Right atrium auricular region (tissue), 2 donors: ENCODE results near the gene TMEM163. TPM values are rescaled to one million over a fixed set of nuclear protein-coding genes. Genes with fewer than 3 reads are reported as not detected.

Experiments
- DNase-seq: peaks from one replicate; pipeline ENCODE4 v3.0.0-alpha.2; 2019; ENCODE audit warnings: low spot score
- H3K27ac ChIP-seq, 2 donors: fragments of 200-600 bp; sonication (generic); 1 replicate in 1 of 2; 2 replicates in 1 of 2; pipeline ENCODE4 v1.5.1; 2016 to 2019
- H3K27me3 ChIP-seq, 2 donors: fragments of 200-600 bp; sonication (generic); one replicate each; pipeline versions ENCODE4 v1.5.1 to v1.6.0; 2017 to 2019
- H3K36me3 ChIP-seq: fragments of 200-600 bp; sonication (generic); one replicate; pipeline ENCODE4 v1.5.1; 2016
- H3K4me1 ChIP-seq, 2 donors: fragments of 200-600 bp; sonication (generic); one replicate each; pipeline versions ENCODE4 v1.5.1 to v1.6.0; 2017 to 2019
- H3K4me3 ChIP-seq, 2 donors: fragments of 200-600 bp; sonication (generic); 1 replicate in 1 of 2; 2 replicates in 1 of 2; pipeline ENCODE4 v1.5.1; 2017 to 2019; ENCODE audit warnings: mild to moderate bottlenecking in 1 of 2, moderate library complexity in 1 of 2
- H3K9me3 ChIP-seq, 2 donors: fragments of 200-600 bp; sonication (generic); one replicate each; pipeline ENCODE4 v1.5.1; 2019
- total RNA-seq, 2 donors: library from RNA; depleted of rRNA; stranded (reverse); fragments of >200 nt; gene quantifications; one replicate each; pipeline ENCODE4 v1.1.0, GENCODE V29; 2016
- TF ChIP-seq, protein P1 (sequence below), 2 donors: fragments of 200-600 bp; sonication (generic); IDR thresholded peaks; one replicate each; pipeline ENCODE4 v1.5.1; 2019; ENCODE audit warnings: antibody characterized with exemption in 2 of 2

TMEM163 gene
- total RNA-seq, 2 donors from 2014 or later: 3.1 to 8.9 TPM

DNA sequence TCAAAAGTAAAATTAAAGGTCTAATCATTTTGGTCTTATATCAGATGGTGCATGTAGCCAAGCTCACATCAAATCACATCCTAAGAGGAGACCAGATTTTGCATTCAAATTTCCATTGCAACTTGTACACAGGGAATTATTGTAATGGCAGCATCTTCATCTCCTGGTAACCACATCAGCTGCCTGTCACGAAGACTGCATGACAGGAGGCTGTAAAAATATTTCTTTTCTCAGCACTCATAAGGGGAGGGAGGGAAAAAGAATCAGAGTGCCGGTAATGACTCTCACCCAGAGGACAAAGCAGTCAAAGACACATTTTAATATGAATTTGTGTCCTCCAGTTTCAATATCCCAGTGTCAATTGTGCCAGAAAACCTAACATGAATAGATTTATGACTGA is 216.7 kb downstream of the TMEM163 start:
- H3K4me1 ChIP-seq: peaks cover 0 to 8% of the 10 kb centered on the region in 2 donors
- H3K27ac ChIP-seq: no peak overlapping the region
- DNase-seq: no peak
- no peaks in the 10 kb centered on the region for H3K9me3 ChIP-seq
- H3K27me3 ChIP-seq: no peaks in the 10 kb centered on the region
- TF ChIP-seq, protein P1, sequence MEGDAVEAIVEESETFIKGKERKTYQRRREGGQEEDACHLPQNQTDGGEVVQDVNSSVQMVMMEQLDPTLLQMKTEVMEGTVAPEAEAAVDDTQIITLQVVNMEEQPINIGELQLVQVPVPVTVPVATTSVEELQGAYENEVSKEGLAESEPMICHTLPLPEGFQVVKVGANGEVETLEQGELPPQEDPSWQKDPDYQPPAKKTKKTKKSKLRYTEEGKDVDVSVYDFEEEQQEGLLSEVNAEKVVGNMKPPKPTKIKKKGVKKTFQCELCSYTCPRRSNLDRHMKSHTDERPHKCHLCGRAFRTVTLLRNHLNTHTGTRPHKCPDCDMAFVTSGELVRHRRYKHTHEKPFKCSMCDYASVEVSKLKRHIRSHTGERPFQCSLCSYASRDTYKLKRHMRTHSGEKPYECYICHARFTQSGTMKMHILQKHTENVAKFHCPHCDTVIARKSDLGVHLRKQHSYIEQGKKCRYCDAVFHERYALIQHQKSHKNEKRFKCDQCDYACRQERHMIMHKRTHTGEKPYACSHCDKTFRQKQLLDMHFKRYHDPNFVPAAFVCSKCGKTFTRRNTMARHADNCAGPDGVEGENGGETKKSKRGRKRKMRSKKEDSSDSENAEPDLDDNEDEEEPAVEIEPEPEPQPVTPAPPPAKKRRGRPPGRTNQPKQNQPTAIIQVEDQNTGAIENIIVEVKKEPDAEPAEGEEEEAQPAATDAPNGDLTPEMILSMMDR (IDR thresholded peaks at IDR 0.05): no peak
- H3K36me3 ChIP-seq: no peaks in the 10 kb centered on the region
- H3K4me3 ChIP-seq: no peak overlapping the region

DNA sequence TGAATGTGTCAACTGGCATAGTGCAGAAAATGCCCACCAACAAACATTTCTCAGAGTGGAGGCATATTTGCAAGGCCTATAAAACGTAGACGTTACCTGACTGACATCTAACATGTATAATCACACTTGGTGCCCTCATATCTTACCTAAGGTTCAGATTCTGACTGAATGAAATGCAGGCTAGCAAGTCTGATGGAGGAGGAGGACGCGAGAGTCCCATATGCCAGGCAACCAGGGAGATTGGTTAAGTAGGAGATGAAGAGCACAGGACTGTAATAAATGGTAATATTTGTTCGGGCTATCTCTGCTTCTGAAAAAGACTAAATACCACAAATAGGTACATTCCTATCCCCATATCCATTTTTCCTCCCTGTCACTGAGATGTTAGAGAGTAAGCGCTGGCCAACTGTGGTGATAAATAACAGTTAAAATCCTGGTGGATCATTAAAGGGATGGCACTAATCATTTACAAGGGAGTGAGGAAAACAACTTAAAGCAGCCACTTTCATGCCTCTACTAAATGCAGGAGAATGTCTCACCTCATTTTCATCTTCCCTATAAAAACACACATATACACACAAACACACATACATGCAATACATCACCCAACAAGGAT is 217.2 kb downstream of the TMEM163 start:
- no peak overlapping the region for H3K4me3 ChIP-seq
- no peak for DNase-seq
- H3K27ac ChIP-seq: no peak overlapping the region
- H3K4me1 ChIP-seq: peaks cover 0 to 9% of the 10 kb centered on the region in 2 donors
- no peaks in the 10 kb centered on the region for H3K9me3 ChIP-seq
- no peaks in the 10 kb centered on the region for H3K27me3 ChIP-seq
- no peaks in the 10 kb centered on the region for H3K36me3 ChIP-seq
- TF ChIP-seq, protein P1 (IDR thresholded peaks at IDR 0.05): no peak

DNA sequence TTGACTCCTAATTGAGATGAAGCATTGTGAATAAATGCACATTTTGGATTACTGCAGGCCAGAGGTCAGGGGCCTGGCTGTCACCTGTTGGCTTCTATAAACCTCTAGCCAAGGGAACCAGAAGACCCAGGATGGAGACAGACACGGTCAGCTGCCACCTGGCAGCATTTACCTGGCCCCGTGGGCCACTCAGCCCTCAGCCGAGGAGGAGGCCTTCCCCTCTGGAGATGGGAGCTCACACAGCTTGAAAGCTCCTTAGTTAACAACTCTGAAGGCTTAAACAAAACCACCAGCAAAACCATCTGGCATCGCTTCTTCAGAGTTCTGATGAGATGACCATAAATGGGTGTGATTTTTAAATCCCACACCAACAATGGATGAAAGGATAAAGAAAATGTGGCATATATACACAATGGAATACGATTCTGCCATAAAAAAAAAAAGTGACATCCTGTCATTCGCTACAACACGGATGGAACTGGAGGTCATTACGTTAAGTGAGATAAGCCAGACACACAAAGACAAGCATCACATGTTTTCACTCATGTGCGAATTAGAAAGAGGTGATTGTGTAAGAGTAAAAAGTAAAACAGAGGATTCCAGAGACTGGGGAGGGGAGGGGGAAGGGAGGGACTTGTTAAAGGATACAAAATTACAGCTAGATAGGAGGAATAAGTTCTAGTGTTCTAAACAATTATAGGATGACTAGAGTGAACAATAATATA is 218.4 kb downstream of the TMEM163 start:
- Histone ChIP-seq H3K27ac (no peak overlapping the region), H3K4me1 (peaks cover 0 to 5% of the 10 kb centered on the region in 2 donors), H3K36me3 (no peaks in the 10 kb centered on the region), H3K9me3 (no peaks in the 10 kb centered on the region), H3K27me3 (no peaks in the 10 kb centered on the region), H3K4me3 (no peak overlapping the region)
- no peak for DNase-seq
- TF ChIP-seq, protein P1 (IDR thresholded peaks at IDR 0.05): no peak

DNA sequence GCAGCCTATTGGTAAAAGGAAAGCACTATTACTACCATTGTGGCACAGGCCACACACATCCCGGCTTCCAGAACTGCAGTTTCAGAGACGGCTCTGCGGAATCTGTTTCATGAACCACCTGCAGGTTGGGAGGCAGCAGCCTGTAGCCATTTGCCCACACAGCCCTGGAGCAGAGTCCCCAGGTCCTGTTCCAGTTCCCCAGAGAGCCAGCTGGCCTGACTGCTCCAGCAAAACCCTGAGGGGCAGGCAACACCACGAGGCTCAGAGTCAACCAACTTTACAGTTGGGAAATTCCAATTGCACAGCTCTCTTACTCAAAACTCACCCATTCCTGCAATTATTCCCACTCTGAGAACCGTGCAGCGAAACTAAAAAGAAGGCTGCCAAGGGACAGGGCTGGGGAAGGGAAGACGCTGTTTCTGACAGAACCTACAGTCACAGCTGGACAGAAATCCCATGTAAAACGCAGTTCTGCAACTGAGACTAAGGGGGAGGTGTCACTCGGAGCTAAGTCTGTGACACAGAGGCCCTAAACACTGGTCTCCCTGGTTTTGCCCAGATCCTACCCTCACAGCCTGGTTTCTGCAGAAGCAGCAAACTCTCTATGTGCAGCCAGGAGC is 219.4 kb downstream of the TMEM163 start:
- DNase-seq: no peak
- TF ChIP-seq, protein P1 (IDR thresholded peaks at IDR 0.05): no peak

DNA sequence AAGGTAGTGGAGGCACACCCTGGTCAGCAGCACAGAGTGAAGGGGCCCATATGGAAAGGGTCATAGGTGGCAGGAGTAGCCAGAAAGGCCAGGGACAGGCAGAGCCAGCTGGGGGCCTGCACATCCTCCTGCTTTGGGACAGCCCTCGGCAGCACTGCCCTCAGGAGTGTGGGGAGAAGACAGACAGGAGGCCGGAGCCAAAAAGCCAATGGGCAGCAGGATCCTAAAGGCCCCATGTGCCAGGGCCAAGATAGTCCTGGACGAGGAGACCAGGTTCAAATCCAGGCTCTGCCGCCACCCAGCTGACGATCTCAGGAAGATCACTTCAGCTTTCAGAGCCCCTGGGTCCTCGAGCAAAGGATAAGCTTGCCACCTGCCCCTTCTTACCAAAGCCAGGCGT is 220.1 kb downstream of the TMEM163 start:
- Histone ChIP-seq H3K36me3 (no peaks in the 10 kb centered on the region), H3K9me3 (no peaks in the 10 kb centered on the region), H3K4me3 (no peak overlapping the region), H3K27ac (no peak overlapping the region), H3K27me3 (no peaks in the 10 kb centered on the region), H3K4me1 (peaks cover 0 to 17% of the 10 kb centered on the region in 2 donors)
- peak; percentile 36 for DNase-seq
- TF ChIP-seq, protein P1 (IDR thresholded peaks at IDR 0.05): no peak

More for the DNA sequence above, 219.4 kb downstream of the TMEM163 start:
- no peak overlapping the region for H3K27ac ChIP-seq
- H3K9me3 ChIP-seq: no peaks in the 10 kb centered on the region
- H3K4me1 ChIP-seq: peaks cover 0 to 13% of the 10 kb centered on the region in 2 donors
- H3K4me3 ChIP-seq: no peak overlapping the region
- no peaks in the 10 kb centered on the region for H3K27me3 ChIP-seq
- no peaks in the 10 kb centered on the region for H3K36me3 ChIP-seq
